ENCODE results near the gene KRT10. TPM values are rescaled to one million over a fixed set of nuclear protein-coding genes. Genes with fewer than 3 reads are reported as not detected.

KRT10 gene
- polyA plus RNA-seq, 1 donor from 2014 or later = 201 TPM

GRCh38 chr17:40772101-40772500, 50.3 kb downstream of the KRT10 start, which contains the start of gene KRT26:
KRT26 (minus strand) TSS chr17:40772201; CDS start chr17:40772113, 88 bp downstream.
- Mint-ChIP-seq H3K9me3 (no peaks in the 10 kb centered on the region), H3K4me3 (peak within 1 kb of the TSS in 1 of 4 donors; percentile 2), H3K36me3 (no peaks in the 10 kb centered on the region), H3K27me3 (peaks cover 25% of the 10 kb centered on the region), H3K4me1 (no peaks in the 10 kb centered on the region), H3K27ac (no peak within 1 kb of the TSS)

Other genes starting within 250 kb of the KRT10 start
- gene SMARCE1, start 174.8 kb downstream of the KRT10 start, polyA plus RNA-seq = 221 TPM
- not detected for gene KRT222, start 157.4 kb downstream of the KRT10 start, polyA plus RNA-seq
- not detected for gene KRT24, start 118.9 kb downstream of the KRT10 start, polyA plus RNA-seq
- gene KRT25, start 67.3 kb downstream of the KRT10 start, polyA plus RNA-seq = not detected
- gene KRT26, start 50.4 kb downstream of the KRT10 start, polyA plus RNA-seq = not detected
- not detected for gene KRT27, start 40.1 kb downstream of the KRT10 start, polyA plus RNA-seq
- gene KRT28, start 22.7 kb downstream of the KRT10 start, polyA plus RNA-seq = not detected
- gene KRT12, start 44.6 kb upstream of the KRT10 start, polyA plus RNA-seq = not detected
- not detected for gene KRT20, start 62.6 kb upstream of the KRT10 start, polyA plus RNA-seq
- not detected for gene KRT23, start 115.0 kb upstream of the KRT10 start, polyA plus RNA-seq
- not detected for gene KRT39, start 144.3 kb upstream of the KRT10 start, polyA plus RNA-seq
- not detected for gene KRT40, start 161.7 kb upstream of the KRT10 start, polyA plus RNA-seq
- gene KRTAP3-3, start 171.6 kb upstream of the KRT10 start, polyA plus RNA-seq = not detected
- not detected for gene KRTAP3-2, start 177.3 kb upstream of the KRT10 start, polyA plus RNA-seq
- not detected for gene KRTAP3-1, start 186.5 kb upstream of the KRT10 start, polyA plus RNA-seq
- gene KRTAP1-5, start 204.6 kb upstream of the KRT10 start, polyA plus RNA-seq = not detected
- gene KRTAP1-4, start 207.6 kb upstream of the KRT10 start, polyA plus RNA-seq = not detected
- not detected for gene KRTAP1-3, start 212.3 kb upstream of the KRT10 start, polyA plus RNA-seq
- not detected for gene KRTAP1-1, start 218.8 kb upstream of the KRT10 start, polyA plus RNA-seq
- not detected for gene KRTAP2-1, start 224.7 kb upstream of the KRT10 start, polyA plus RNA-seq
- gene KRTAP2-2, start 232.6 kb upstream of the KRT10 start, polyA plus RNA-seq = not detected
- gene KRTAP2-3, start 237.5 kb upstream of the KRT10 start, polyA plus RNA-seq = not detected
- gene KRTAP2-4, start 243.3 kb upstream of the KRT10 start, polyA plus RNA-seq = not detected

All from IgD-negative memory B cell (primary cell).